Measurements from ENCODE around the gene CFAP221.

The CFAP221 gene

DNA sequence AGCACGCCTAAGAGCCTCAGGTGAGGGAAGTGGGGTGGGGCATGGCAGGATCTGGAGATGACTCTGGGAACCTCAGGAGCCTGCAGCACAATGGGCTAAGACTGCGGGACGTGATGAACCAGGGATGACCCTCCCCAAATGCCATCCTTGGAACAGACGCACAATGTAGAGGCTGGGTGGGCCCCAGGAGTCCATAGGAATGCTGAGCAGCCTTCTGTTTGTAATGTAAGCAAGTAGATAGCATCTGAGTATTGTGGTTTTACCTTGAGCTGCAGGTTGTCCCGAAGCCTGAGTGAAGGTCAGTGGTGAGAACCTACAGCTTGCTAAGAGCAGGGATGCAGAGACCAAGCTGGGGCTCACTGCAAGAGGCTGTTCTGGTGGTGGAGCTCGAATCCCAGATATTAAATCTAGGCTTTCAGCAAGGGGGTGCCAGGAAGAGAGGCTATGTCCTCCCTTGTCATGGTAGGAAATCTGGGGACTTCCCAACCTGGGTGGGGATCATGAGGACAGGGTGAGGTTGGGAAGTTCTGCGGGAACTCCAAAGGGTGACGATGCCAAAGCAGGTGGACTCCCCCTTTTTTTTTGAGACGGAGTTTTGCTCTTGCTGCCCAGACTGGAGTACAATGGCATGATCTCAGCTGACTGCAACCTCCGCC, 25.7 kb upstream of the CFAP221 start:
- TF ChIP-seq POLR2AphosphoS5 (IDR thresholded peaks at IDR 0.05; ENCODE audit: low read depth, low read length), result no peak
- TF ChIP-seq POLR2A (IDR thresholded peaks at IDR 0.05; ENCODE audit: low read depth, low read length), result no peak
- TF ChIP-seq TAF1 (IDR thresholded peaks at IDR 0.05; ENCODE audit: low read depth, low read length), result no peak
- no peak for TF ChIP-seq SPI1 (IDR thresholded peaks at IDR 0.05; ENCODE audit: low read depth, low read length)
- TF ChIP-seq POU2F2 (IDR thresholded peaks at IDR 0.05; ENCODE audit: low read depth, low read length), result no peak
- no peak for TF ChIP-seq PAX5 (IDR thresholded peaks at IDR 0.05; ENCODE audit: insufficient read depth, low read length, severe bottlenecking)
- FAIRE-seq, result no peak
- DNase-seq (ENCODE audit: insufficient read length, low spot score), result no peak

DNA sequence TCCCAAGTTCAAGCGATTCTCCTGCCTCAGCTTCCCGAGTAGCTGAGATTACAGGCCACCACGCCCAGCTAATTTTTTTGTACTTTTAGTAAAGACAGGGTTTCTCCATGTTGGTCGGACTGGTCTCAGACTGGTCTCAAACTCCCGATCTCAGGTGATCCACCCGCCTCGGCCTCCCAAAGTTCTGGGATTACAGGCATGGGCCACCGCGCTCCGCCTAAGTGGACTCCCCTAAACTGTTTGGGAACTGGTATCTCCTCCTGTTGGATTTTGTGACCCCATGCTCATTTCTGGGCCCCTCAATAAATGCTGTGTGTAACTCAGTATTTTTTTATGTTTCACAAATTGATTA, 25.2 kb upstream of the CFAP221 start:
- FAIRE-seq (no peak), DNase-seq (ENCODE audit: insufficient read length, low spot score) (no peak)
- no peak for TF ChIP-seq POU2F2 (IDR thresholded peaks at IDR 0.05; ENCODE audit: low read depth, low read length)
- TF ChIP-seq SPI1 (IDR thresholded peaks at IDR 0.05; ENCODE audit: low read depth, low read length), result no peak
- no peak for TF ChIP-seq PAX5 (IDR thresholded peaks at IDR 0.05; ENCODE audit: insufficient read depth, low read length, severe bottlenecking)
- no peak for TF ChIP-seq POLR2A (IDR thresholded peaks at IDR 0.05; ENCODE audit: low read depth, low read length)
- no peak for TF ChIP-seq TAF1 (IDR thresholded peaks at IDR 0.05; ENCODE audit: low read depth, low read length)
- no peak for TF ChIP-seq POLR2AphosphoS5 (IDR thresholded peaks at IDR 0.05; ENCODE audit: low read depth, low read length)

DNA sequence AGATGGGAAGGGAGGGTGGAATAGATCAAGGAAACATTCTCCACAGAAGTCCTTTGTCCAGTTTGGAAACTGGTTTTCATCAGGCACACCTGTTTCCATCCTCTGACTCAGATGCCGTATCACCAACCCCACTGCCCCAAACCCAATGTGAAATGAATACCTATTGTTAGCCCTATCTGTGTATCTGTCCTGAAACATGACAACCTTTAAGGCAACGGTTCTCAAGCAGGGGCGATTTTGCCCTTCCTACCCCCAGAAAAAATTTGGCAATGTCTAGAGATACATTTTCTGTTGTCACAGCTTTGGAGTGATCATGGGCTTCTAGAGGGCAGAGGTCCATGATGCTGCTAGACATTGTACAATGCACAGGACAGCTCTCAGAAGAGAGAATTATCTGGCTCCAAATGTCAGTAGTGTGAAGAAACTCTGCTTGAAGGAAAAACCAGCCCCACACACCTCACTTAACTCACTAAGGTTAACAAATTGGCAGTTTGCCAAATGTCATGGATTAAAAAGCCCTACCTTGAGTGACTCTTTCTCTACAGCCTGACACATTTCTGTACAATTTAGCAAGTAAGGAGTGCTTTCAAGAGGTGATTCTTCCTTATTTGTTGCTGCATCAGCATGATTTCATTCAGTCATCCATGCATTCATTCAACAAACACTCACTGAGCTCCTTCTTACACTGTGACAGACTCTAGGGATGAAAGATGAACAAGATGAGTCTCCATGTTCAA, 23.4 kb upstream of the CFAP221 start:
- DNase-seq (ENCODE audit: insufficient read length, low spot score) (no peak), FAIRE-seq (no peak)
- no peak for TF ChIP-seq POLR2A (IDR thresholded peaks at IDR 0.05; ENCODE audit: low read depth, low read length)

DNA sequence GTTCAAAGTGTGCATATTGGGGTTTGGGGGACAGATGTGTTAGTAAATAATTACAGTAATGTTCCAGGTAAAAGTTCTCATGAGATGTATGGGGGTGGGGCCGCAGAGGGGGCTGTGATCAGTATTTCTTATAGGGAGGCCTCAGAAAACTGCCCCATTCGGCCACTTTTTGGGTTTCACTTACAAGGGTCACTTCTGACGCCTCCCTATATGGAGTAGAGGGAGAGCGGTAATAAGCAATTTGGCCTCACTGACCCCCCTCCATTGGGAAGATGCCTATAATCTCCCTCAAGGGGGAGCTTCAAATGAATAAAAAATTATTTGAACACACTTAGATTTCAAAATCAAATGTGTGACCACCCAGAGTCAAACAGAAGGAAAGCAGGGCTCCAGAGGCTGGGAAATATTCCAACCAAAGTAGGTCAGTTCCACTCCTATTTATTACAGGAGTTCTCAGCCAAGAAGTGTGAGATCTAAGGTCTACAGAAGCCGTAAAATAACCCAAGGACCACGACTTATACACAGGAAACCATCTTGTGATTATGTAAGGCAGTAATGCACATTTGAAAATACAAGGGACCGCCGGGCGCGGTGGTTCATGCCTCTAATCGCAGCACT, 22.7 kb upstream of the CFAP221 start:
- no peak for DNase-seq (ENCODE audit: insufficient read length, low spot score)
- TF ChIP-seq POLR2AphosphoS5 (IDR thresholded peaks at IDR 0.05; ENCODE audit: low read depth, low read length), result no peak
- TF ChIP-seq SPI1 (IDR thresholded peaks at IDR 0.05; ENCODE audit: low read depth, low read length), result no peak
- FAIRE-seq, result no peak

GRCh38 chr2:119522671-119523070, 21.6 kb upstream of the CFAP221 start:
- DNase-seq (ENCODE audit: insufficient read length, low spot score), result no peak
- no peak for FAIRE-seq
- TF ChIP-seq POU2F2 (IDR thresholded peaks at IDR 0.05; ENCODE audit: low read depth, low read length), result no peak
- TF ChIP-seq SPI1 (IDR thresholded peaks at IDR 0.05; ENCODE audit: low read depth, low read length), result no peak
- no peak for TF ChIP-seq POLR2AphosphoS5 (IDR thresholded peaks at IDR 0.05; ENCODE audit: low read depth, low read length)
- TF ChIP-seq POLR2A (IDR thresholded peaks at IDR 0.05; ENCODE audit: low read depth, low read length), result no peak
- TF ChIP-seq PAX5 (IDR thresholded peaks at IDR 0.05; ENCODE audit: insufficient read depth, low read length, severe bottlenecking), result no peak
- TF ChIP-seq TAF1 (IDR thresholded peaks at IDR 0.05; ENCODE audit: low read depth, low read length), result no peak

GRCh38 chr2:119523383-119523951, 20.8 kb upstream of the CFAP221 start:
- FAIRE-seq (no peak), DNase-seq (ENCODE audit: insufficient read length, low spot score) (no peak)
- TF ChIP-seq PAX5 (IDR thresholded peaks at IDR 0.05; ENCODE audit: insufficient read depth, low read length, severe bottlenecking), result no peak
- TF ChIP-seq POLR2A (IDR thresholded peaks at IDR 0.05; ENCODE audit: low read depth, low read length), result no peak
- TF ChIP-seq POLR2AphosphoS5 (IDR thresholded peaks at IDR 0.05; ENCODE audit: low read depth, low read length), result no peak
- no peak for TF ChIP-seq POU2F2 (IDR thresholded peaks at IDR 0.05; ENCODE audit: low read depth, low read length)
- no peak for TF ChIP-seq TAF1 (IDR thresholded peaks at IDR 0.05; ENCODE audit: low read depth, low read length)
- no peak for TF ChIP-seq SPI1 (IDR thresholded peaks at IDR 0.05; ENCODE audit: low read depth, low read length)

GRCh38 chr2:119523952-119524694, 20.1 kb upstream of the CFAP221 start, which contains the start of gene SCTR:
TSS of gene SCTR (minus strand) at chr2:119524483. CDS start at chr2:119524226, 257 bp downstream.
- TF ChIP-seq TAF1 (IDR thresholded peaks at IDR 0.05; ENCODE audit: low read depth, low read length), result no peak
- no peak for TF ChIP-seq POLR2A (IDR thresholded peaks at IDR 0.05; ENCODE audit: low read depth, low read length)
- no peak for TF ChIP-seq SPI1 (IDR thresholded peaks at IDR 0.05; ENCODE audit: low read depth, low read length)
- no peak for TF ChIP-seq POLR2AphosphoS5 (IDR thresholded peaks at IDR 0.05; ENCODE audit: low read depth, low read length)
- no peak for TF ChIP-seq PAX5 (IDR thresholded peaks at IDR 0.05; ENCODE audit: insufficient read depth, low read length, severe bottlenecking)
- no peak for TF ChIP-seq POU2F2 (IDR thresholded peaks at IDR 0.05; ENCODE audit: low read depth, low read length)
- FAIRE-seq, result no peak
- no peak for DNase-seq (ENCODE audit: insufficient read length, low spot score)

DNA sequence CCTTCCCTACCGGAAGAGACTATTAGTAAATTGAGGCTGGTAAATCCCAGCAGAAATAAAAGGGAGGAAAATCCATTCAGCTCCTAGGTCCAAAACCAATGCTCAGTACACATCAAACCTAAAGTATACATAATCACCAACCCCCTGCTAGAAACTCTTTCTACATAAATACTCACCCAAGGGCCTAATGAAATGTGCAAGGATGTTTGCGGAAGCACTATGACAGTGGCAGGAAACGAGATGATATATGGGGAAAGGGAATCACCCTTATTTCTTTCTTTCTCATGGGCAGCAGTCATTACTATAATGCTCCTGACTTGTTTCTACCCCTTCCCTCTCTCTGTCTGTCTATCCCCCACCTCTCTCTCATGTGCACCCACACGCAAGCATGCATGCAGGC, 18.6 kb upstream of the CFAP221 start:
- TF ChIP-seq PAX5 (IDR thresholded peaks at IDR 0.05; ENCODE audit: insufficient read depth, low read length, severe bottlenecking) (no peak), POU2F2 (IDR thresholded peaks at IDR 0.05; ENCODE audit: low read depth, low read length) (no peak), POLR2A (IDR thresholded peaks at IDR 0.05; ENCODE audit: low read depth, low read length) (no peak), SPI1 (IDR thresholded peaks at IDR 0.05; ENCODE audit: low read depth, low read length) (no peak), POLR2AphosphoS5 (IDR thresholded peaks at IDR 0.05; ENCODE audit: low read depth, low read length) (no peak)
- DNase-seq (ENCODE audit: insufficient read length, low spot score), result no peak
- FAIRE-seq, result no peak

DNA sequence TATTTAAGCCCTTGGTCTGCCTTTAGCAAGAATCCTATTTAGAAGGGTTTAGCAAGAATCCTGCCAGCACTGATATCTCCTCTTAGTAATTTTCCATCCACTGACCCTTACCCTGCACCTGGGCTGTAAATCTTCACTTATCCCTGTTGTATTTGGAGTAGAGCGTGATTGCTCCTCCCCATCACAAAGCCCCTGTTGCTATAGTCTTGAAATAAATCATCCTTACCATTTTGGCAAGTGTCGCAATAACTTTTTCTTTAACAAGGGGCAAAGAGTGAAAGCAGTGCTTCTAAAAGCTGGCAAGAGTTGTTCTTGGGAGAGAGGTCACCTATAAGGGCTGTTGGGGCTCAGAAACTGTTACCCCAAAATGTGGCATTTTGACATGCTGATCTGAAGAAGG, 16.2 kb upstream of the CFAP221 start:
- no peak for DNase-seq (ENCODE audit: insufficient read length, low spot score)
- no peak for FAIRE-seq
- TF ChIP-seq PAX5 (IDR thresholded peaks at IDR 0.05; ENCODE audit: insufficient read depth, low read length, severe bottlenecking) (no peak), POLR2A (IDR thresholded peaks at IDR 0.05; ENCODE audit: low read depth, low read length) (no peak), POU2F2 (IDR thresholded peaks at IDR 0.05; ENCODE audit: low read depth, low read length) (no peak), SPI1 (IDR thresholded peaks at IDR 0.05; ENCODE audit: low read depth, low read length) (no peak), POLR2AphosphoS5 (IDR thresholded peaks at IDR 0.05; ENCODE audit: low read depth, low read length) (no peak), TAF1 (IDR thresholded peaks at IDR 0.05; ENCODE audit: low read depth, low read length) (no peak)
